Measurements from ENCODE around the gene ZMYM2.

ZMYM2 gene

GRCh38 chr13:20053891-20054290, 95.4 kb downstream of the ZMYM2 start:
- no peak for DNase-seq (ENCODE audit: extremely low read depth, low read depth)
- TF ChIP-seq, protein P1, sequence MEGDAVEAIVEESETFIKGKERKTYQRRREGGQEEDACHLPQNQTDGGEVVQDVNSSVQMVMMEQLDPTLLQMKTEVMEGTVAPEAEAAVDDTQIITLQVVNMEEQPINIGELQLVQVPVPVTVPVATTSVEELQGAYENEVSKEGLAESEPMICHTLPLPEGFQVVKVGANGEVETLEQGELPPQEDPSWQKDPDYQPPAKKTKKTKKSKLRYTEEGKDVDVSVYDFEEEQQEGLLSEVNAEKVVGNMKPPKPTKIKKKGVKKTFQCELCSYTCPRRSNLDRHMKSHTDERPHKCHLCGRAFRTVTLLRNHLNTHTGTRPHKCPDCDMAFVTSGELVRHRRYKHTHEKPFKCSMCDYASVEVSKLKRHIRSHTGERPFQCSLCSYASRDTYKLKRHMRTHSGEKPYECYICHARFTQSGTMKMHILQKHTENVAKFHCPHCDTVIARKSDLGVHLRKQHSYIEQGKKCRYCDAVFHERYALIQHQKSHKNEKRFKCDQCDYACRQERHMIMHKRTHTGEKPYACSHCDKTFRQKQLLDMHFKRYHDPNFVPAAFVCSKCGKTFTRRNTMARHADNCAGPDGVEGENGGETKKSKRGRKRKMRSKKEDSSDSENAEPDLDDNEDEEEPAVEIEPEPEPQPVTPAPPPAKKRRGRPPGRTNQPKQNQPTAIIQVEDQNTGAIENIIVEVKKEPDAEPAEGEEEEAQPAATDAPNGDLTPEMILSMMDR (IDR thresholded peaks at IDR 0.05; ENCODE audit: low read depth, low read length, missing control alignments), result no peak
- no peak overlapping the region for H3K4me3 ChIP-seq (replicated peaks; ENCODE audit: low read depth, low read length)

DNA sequence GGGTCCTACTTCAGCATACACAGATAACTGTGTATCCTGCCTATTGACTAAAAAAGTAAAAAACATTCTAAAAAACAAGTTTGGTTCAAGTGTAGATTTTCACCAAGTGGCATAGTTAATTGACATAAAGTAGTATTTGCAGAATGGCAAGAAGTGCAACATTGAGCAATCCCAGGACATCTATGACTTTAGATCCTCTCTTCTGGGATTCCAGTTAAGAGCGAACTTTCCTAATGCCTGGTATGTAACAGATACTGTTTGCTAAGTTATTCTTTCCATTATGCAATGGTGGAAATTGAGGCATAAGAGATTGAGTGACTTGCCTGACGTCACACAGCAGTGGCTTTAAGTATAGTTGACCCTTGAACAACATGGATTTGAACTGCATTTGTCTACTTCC, 96.1 kb downstream of the ZMYM2 start:
- H3K4me3 ChIP-seq (replicated peaks; ENCODE audit: low read depth, low read length), result no peak overlapping the region
- TF ChIP-seq, protein P1 (IDR thresholded peaks at IDR 0.05; ENCODE audit: low read depth, low read length, missing control alignments), result no peak
- DNase-seq (ENCODE audit: extremely low read depth, low read depth), result no peak

- no peak for DNase-seq (ENCODE audit: extremely low read depth, low read depth)
- TF ChIP-seq, protein P1 (IDR thresholded peaks at IDR 0.05; ENCODE audit: low read depth, low read length, missing control alignments), result no peak
- H3K4me3 ChIP-seq (replicated peaks; ENCODE audit: low read depth, low read length), result no peak overlapping the region
These were observed 98.7 kb downstream of the ZMYM2 start for GRCh38 chr13:20057214-20057613.

- no peak for DNase-seq (ENCODE audit: extremely low read depth, low read depth)
- no peak overlapping the region for H3K4me3 ChIP-seq (replicated peaks; ENCODE audit: low read depth, low read length)
- TF ChIP-seq, protein P1 (IDR thresholded peaks at IDR 0.05; ENCODE audit: low read depth, low read length, missing control alignments), result no peak
These were observed 99.4 kb downstream of the ZMYM2 start for GRCh38 chr13:20057963-20058362.

- H3K4me3 ChIP-seq (replicated peaks; ENCODE audit: low read depth, low read length), result no peak overlapping the region
- TF ChIP-seq, protein P1 (IDR thresholded peaks at IDR 0.05; ENCODE audit: low read depth, low read length, missing control alignments), result no peak
- no peak for DNase-seq (ENCODE audit: extremely low read depth, low read depth)
These were observed 99.9 kb downstream of the ZMYM2 start for GRCh38 chr13:20058476-20058875.

- TF ChIP-seq, protein P1 (IDR thresholded peaks at IDR 0.05; ENCODE audit: low read depth, low read length, missing control alignments), result no peak
These were observed 105.6 kb downstream of the ZMYM2 start for GRCh38 chr13:20064128-20064527.

DNA sequence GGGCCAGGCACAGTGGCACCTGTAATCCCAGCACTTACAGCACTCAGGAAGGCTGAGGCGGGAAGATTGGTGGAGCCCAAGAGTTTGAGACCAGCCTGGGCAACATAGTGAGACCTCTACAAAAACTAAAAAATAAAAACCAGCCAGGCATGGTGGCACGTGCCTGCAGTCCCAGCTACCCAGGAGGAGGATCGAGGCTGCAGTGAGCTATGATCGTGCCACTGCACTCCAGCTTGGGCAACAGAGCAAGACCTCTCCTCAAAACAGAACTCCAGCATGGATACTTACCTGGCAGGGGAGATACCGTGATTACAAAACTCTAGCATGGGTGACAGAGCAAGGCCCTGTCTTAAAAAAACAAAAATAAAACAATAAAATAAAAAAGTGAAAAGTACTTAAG, 107.0 kb downstream of the ZMYM2 start:
- H3K4me3 ChIP-seq (replicated peaks; ENCODE audit: low read depth, low read length), result no peak overlapping the region
- TF ChIP-seq, protein P1 (IDR thresholded peaks at IDR 0.05; ENCODE audit: low read depth, low read length, missing control alignments), result no peak
- no peak for DNase-seq (ENCODE audit: extremely low read depth, low read depth)

More at GRCh38 chr13:20064128-20064527, 105.6 kb downstream of the ZMYM2 start:
- peak; percentile 26 for DNase-seq (ENCODE audit: extremely low read depth, low read depth)
- no peak overlapping the region for H3K4me3 ChIP-seq (replicated peaks; ENCODE audit: low read depth, low read length)

Measured in HFF-Myc (cell line).